Mesothelial cell of epicardium (in vitro differentiated cells): ENCODE measurements around the gene AARS2. TPM values are rescaled to one million over a fixed set of nuclear protein-coding genes. Genes with fewer than 3 reads are reported as not detected.

Experiments
- DNase-seq, 2 experiments: peaks; one replicate each; pipeline ENCODE4 v3.0.0; 2021; ENCODE audit warnings: low spot score in 2 of 2; ENCODE audit not compliant: unreplicated experiment in 2 of 2
- H3K27ac Mint-ChIP-seq: 2 replicates; pipeline ENCODE4 v1.8.0; 2021; ENCODE audit warnings: mixed read lengths
- H3K27me3 Mint-ChIP-seq: 2 replicates; pipeline ENCODE4 v1.8.0; 2021; ENCODE audit warnings: low read depth, mixed read lengths
- H3K36me3 Mint-ChIP-seq: 2 replicates; pipeline ENCODE4 v1.8.0; 2021; ENCODE audit warnings: mixed read lengths
- H3K4me1 Mint-ChIP-seq: 2 replicates; pipeline ENCODE4 v1.8.0; 2021; ENCODE audit warnings: mixed read lengths
- H3K4me3 Mint-ChIP-seq: 2 replicates; pipeline ENCODE4 v1.8.0; 2021; ENCODE audit warnings: mild to moderate bottlenecking, moderate library complexity, mixed read lengths
- H3K9me3 Mint-ChIP-seq: 2 replicates; pipeline ENCODE4 v1.8.0; 2021; ENCODE audit warnings: mixed read lengths
- total RNA-seq: library from RNA; stranded (reverse); gene quantifications from 3 replicates; pipeline ENCODE4 v1.2.1, GENCODE V29; 2021
- TF ChIP-seq, protein P1 (sequence below): fragments of 200-600 bp; sonication (generic); IDR thresholded peaks from one replicate; pipeline ENCODE4 v1.5.0; 2021; ENCODE audit warnings: antibody characterized with exemption; ENCODE audit not compliant: unreplicated experiment

The AARS2 gene
- total RNA-seq: 31.6 to 33.5 TPM (median 33.4 TPM) in 3 replicates

DNA sequence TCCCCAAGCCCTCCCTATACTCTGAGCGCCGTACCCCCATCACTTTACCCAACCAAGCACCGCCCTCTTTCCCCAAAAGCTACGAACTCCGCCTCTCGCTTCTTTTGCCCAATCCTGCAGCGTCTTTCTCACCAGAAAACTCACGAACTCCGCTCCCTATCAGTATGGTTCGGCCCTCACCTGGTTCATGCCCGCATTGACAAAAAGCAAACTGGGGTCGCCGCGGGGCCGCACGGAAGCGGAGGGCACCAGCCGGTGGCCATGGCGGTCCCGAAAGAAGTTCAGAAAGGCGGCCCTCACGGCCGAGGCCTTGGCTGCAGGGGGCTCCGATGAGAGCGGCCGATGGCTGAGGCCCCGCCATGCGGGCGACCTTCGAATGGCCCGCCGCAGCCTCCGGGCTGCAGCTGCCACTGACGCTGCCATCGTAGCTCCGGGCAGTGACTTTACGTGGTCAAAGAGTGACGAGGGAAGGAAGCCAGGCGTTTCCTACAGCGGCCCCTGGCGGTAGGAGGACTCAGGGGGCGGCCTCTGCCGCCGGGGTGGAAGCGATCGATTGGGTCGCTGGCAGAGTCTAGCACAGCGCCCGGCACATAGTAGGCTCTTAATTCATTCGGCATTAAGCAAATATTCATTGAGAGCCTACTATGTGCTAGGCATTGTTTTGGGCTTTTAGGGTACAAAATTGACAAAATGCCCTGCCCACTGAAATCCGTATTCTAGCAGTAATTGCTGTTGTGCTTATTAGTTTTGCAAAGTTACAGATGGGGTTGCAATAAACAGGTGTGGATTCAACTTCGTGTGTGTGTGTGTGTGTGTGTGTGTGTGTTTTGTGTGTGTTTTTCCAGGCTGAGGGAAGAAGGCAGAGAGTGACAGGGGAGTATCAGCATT, at the start of gene AARS2:
TSS of gene AARS2 (minus strand) at position 447 of the 888 bp plus-strand sequence. CDS start at position 423, 24 bp downstream.
- Mint-ChIP-seq H3K4me1 (peaks cover 11% of the 10 kb centered on the region), H3K4me3 (peak within 1 kb of the TSS; percentile 98), H3K27me3 (peaks cover 28% of the 10 kb centered on the region), H3K27ac (peak within 1 kb of the TSS; percentile 86), H3K9me3 (no peaks in the 10 kb centered on the region), H3K36me3 (peaks cover 18% of the 10 kb centered on the region)
- TF ChIP-seq, protein P1, sequence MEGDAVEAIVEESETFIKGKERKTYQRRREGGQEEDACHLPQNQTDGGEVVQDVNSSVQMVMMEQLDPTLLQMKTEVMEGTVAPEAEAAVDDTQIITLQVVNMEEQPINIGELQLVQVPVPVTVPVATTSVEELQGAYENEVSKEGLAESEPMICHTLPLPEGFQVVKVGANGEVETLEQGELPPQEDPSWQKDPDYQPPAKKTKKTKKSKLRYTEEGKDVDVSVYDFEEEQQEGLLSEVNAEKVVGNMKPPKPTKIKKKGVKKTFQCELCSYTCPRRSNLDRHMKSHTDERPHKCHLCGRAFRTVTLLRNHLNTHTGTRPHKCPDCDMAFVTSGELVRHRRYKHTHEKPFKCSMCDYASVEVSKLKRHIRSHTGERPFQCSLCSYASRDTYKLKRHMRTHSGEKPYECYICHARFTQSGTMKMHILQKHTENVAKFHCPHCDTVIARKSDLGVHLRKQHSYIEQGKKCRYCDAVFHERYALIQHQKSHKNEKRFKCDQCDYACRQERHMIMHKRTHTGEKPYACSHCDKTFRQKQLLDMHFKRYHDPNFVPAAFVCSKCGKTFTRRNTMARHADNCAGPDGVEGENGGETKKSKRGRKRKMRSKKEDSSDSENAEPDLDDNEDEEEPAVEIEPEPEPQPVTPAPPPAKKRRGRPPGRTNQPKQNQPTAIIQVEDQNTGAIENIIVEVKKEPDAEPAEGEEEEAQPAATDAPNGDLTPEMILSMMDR: peak; percentile 82
- DNase-seq: peak; percentile 69 to 93

DNA sequence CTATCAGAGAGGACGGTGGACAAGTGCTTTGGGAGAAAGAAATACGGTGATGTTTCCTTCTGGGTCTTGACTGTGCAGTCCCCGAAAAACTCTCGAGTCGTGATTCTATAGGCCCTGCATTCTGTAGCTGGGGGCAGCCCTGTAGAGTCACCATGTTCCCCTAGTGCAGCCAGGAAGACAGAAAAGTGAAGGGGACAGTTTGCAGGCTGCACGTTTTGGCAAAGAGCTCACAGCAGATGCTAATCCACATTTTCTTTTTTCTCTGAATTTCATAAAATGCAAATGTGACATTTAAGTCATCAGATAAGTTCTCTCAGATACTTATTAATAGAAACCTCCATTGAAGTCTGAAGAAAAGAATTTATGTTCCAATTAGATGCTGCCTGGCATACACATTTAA, 48.8 kb upstream of the AARS2 start:
- no peaks in the 10 kb centered on the region for H3K9me3 Mint-ChIP-seq
- no peak overlapping the region for H3K27ac Mint-ChIP-seq
- H3K27me3 Mint-ChIP-seq: peaks cover 46% of the 10 kb centered on the region
- TF ChIP-seq, protein P1: no peak
- H3K4me1 Mint-ChIP-seq: no peaks in the 10 kb centered on the region
- DNase-seq: no peak
- no peaks in the 10 kb centered on the region for H3K36me3 Mint-ChIP-seq
- no peak overlapping the region for H3K4me3 Mint-ChIP-seq

DNA sequence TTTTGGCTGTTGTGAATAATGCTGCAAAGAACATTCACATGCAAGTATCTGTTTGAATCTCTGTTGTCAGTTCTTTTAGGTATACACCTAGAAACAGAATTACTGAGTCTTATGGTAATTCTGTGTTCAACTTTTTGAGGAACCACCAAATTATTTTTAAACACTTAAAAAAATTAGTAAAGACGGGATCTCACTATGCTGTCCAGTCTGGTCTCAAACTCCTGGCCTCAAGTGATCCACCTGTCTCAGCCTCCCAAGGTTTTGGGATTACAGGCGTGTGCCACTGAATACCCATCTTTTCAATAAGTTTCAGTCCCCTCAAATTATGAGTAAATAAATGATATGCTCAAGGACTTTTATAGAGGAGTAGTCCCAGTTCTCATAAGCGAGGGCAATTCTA, 46.8 kb upstream of the AARS2 start:
- H3K27me3 Mint-ChIP-seq: peaks cover 50% of the 10 kb centered on the region
- no peak overlapping the region for H3K27ac Mint-ChIP-seq
- no peak overlapping the region for H3K4me3 Mint-ChIP-seq
- no peaks in the 10 kb centered on the region for H3K36me3 Mint-ChIP-seq
- TF ChIP-seq, protein P1: no peak
- no peaks in the 10 kb centered on the region for H3K9me3 Mint-ChIP-seq
- no peak for DNase-seq
- no peaks in the 10 kb centered on the region for H3K4me1 Mint-ChIP-seq

DNA sequence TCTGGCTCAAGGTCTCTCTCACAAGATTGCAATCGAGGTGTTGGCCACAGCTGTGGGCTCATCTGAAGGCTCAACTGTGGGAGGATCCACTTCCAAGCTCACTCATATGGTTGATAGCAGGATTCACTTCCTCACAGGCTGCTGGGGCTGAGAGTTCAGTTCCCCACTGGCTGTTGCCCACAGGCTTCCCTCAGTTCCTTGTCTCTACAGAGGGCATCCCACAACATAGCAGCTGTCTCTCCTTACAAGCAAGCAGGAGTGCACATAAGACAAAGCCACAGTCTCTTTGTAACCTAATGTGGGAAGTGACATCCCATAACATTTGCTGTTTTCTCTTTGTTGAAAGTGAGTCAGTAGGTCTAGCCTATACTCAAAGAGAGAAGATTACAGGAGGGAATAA, 43.3 kb upstream of the AARS2 start:
- H3K9me3 Mint-ChIP-seq: no peaks in the 10 kb centered on the region
- TF ChIP-seq, protein P1: no peak

DNA sequence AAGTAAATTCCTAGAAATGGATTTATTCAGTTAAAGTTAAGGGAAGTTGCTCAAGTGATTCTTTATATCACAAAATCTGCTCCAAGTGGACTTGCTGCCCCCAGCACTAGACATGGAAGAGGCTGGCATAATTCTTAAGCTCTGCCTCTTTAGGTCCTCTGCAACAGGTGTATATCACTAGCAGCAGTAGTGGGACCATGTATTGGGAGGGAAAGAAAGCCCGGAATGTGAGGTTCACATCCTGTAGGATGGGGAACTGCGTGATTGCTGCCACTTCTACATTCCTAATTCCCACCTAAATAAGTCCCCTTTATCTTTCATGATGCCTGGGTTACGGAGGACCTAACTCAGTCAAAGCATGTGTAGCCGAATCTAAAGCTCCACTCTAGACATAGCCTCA, 42.5 kb upstream of the AARS2 start:
- no peak overlapping the region for H3K4me3 Mint-ChIP-seq
- no peak overlapping the region for H3K27ac Mint-ChIP-seq
- no peaks in the 10 kb centered on the region for H3K4me1 Mint-ChIP-seq
- no peak for DNase-seq
- TF ChIP-seq, protein P1: no peak
- no peaks in the 10 kb centered on the region for H3K9me3 Mint-ChIP-seq
- no peaks in the 10 kb centered on the region for H3K36me3 Mint-ChIP-seq
- H3K27me3 Mint-ChIP-seq: peaks cover 33% of the 10 kb centered on the region

More for the DNA sequence above, 43.3 kb upstream of the AARS2 start:
- DNase-seq: no peak
- Mint-ChIP-seq H3K36me3 (no peaks in the 10 kb centered on the region), H3K27me3 (peaks cover 37% of the 10 kb centered on the region), H3K4me3 (no peak overlapping the region), H3K27ac (no peak overlapping the region), H3K4me1 (no peaks in the 10 kb centered on the region)
